ENCODE results near the gene RAC2.

RAC2 gene

DNA sequence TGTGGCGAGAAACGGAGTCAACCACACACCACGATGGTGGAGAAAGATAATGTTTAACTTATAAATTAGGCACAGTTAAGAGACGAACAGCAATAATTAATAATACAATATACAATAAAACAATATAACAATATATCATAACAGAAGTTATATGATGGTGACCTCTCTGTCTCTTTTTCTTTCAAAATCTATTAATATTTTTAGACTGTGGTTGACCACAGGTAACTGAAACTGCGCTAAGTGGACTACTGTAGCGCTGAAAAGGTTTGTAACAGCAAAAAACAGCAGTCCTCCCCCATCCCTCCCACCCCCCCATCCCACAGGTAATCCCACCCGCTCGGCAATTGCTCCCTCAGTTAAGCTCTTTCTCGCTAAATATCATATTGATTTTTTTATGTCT lies 28.2 kb downstream of the RAC2 start:
- DNase-seq = no peak

- DNase-seq = no peak
Observed at GRCh38 chr22:37214731-37215030, 29.4 kb downstream of the RAC2 start.

GRCh38 chr22:37213941-37214730 lies 29.9 kb downstream of the RAC2 start:
- no peak for DNase-seq

GRCh38 chr22:37213218-37213855 lies 30.7 kb downstream of the RAC2 start:
- no peak for DNase-seq

GRCh38 chr22:37212174-37212906 lies 31.7 kb downstream of the RAC2 start, which contains the start of gene SSTR3:
SSTR3 (minus strand) TSS chr22:37212477; CDS start chr22:37207803, 4,674 bp downstream.
- no peak for DNase-seq

- DNase-seq = no peak
Observed at GRCh38 chr22:37211866-37212173, 32.2 kb downstream of the RAC2 start.

DNA sequence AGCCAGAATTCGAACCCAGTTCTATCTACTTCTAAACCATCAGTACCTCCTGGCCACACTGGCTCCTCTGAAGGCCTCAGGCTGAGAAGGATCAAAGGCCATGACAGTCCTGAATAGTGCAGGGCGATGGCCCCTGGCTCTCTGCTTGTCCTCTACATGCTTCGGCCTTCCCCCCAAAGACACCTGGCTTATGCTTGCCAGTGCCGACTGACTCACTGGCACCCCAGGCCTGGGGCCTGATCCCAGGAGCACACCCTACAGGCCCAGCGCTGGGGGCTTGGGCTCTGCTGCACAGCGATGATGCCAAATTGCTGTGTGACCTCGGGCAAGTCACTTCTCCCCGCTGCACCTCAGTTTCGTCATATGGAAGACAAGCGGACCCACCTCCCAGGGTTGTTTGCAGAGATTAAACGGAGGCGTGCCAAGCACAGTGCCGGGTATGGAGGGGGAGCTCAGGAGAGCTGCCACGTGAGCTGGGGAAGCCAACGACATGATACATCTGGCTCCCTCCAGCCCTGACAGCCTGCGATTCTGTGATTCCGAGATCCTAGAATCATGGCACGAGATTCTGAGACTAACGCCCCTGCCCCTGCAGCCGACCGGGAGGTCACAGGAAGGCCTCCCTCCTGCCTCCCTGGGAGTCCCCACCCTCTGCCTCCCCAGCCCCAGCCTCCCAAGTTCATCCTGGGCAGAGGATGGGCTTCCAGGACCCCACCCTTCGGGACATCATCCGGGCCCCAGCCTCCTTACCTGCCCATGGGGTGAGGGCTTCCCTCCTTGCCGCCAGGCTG lies 32.8 kb downstream of the RAC2 start:
- DNase-seq = no peak

DNA sequence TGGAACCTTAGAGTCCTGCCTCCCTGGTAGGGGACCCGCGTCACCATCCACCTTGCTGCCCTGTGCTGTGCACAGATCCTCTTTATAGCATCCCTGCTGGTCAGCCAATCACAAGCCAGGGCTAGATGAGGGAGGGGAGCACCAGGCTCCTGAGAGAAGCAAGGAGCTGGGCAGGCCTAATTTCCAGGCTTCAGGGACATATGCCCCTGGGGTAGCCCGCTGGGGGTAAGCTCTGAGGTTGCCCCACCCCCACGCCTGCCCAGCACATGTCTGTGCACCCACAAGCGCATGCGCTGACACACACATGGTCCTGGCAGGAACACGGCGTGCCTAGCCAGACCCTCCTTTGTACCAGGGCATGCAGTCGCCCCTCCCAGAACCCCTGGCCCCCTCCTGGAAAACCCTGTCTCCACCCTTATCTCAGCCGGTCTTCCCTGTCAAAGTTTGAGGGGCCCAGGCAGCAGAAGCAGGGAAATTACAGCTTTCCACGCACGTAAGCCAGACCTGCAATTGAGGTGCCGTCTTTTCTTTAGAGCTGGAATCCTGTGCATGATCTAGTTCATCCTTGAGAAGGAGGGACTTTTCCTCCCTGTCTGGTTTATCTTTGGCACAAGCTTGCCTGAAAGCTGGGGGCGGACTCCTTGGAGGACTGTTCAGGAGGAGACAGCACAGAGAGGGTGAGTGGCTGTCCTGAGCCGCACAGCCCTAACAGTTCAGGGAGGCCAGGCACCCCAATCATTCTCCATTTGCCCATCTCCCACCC lies 33.8 kb downstream of the RAC2 start:
- no peak for DNase-seq

GRCh38 chr22:37209140-37209845 lies 34.8 kb downstream of the RAC2 start:
- DNase-seq = no peak

GRCh38 chr22:37208401-37209139 lies 35.5 kb downstream of the RAC2 start:
- no peak for DNase-seq

- no peak for DNase-seq
Observed at GRCh38 chr22:37207981-37208380, 36.1 kb downstream of the RAC2 start.

DNA sequence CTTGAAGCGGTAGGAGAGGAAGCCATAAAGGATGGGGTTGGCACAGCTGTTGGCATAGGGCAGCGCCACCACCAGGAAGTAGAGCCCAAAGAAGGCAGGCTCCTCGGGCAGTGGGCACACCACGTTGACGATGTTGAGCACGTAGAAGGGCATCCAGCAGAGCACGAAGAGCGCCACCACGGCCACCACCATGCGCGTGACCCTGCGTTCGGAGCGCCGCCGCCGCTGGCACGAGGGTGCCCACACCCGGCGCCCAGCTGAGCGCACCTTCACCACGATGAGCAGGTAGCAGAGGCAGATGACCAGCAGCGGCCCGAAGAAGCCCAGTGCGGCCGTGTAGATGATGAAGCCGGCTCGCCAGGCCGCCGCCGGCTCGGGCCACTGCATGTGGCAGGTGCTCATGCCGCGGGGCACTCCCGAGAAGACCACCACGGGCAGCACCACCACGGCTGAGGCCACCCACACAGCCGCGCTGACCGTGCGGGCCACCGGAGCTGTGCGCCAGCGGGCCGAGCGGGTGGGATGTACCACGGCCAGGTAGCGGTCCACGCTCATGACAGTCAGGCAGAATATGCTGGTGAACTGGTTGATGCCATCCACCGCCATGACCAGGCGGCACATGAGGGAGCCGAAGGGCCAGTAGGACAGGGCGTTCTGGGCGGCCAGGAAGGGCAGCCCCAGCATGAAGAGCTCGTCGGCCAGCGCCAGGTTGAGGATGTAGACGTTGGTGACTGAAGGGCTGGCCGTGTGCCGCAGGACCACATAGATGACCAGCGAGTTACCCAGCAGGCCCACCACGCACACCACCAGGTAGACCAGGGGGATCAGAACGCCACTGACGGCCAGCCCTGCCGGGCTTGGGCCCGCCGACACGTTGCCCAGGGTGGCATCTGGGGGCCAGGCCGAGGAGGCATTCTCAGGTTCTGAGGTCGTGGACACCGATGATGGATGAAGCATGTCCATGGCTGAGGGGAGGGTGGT lies 36.9 kb downstream of the RAC2 start:
- no peak for DNase-seq

- DNase-seq = no peak
Observed at GRCh38 chr22:37206118-37206840, 37.8 kb downstream of the RAC2 start.

GRCh38 chr22:37205046-37205445 lies 39.0 kb downstream of the RAC2 start:
- DNase-seq = no peak

DNA sequence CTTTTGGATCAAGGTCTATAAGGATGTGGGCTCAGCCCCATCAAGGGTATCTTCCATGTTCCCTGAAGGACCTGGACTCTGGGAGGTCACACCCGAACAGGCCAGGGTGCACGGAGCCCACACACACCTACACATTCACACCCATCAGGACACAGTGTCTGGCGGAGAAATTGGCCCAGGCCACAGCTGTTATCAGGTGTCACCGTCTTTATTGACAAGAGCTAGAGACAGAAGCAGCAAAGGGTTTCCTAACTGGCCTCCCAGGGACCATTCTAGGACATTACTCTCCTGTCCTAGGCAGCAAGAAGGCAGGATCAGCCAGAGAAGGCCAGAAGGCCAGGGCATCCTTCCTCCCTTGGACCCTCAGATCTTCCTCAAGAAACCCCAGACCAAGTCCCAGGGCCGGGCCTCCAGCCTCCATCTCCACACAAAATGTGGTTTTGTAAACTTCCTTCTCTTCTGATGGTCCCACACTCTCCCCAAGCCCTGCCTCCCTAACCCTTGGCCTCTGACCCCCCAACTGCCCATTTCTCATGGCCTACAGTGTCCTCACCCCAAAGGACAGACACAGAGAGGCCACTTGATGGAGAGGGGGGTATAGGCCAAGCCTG lies 39.9 kb downstream of the RAC2 start:
- no peak for DNase-seq

- no peak for DNase-seq
Observed at GRCh38 chr22:37203354-37204044, 40.6 kb downstream of the RAC2 start.

DNA sequence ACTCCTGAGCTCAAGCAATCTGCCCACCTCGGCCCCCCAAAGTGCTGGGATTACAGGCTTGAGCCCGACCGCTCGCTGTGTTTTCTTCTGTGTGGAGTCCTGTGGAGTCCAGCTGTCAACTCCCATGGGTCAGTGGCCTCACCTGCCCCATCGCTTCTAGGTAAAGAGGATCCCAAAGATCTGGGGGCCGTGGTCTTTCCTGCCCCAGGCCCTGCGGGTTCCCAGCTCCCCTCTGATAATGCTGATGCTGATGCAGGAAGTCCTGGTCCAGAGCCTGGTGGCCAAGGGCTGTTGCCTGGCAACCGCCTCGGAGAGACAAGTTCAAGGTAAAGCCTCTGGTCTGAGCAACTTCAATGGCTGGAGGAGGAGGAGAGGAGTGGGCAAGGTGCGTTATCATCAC lies 41.4 kb downstream of the RAC2 start:
- DNase-seq = no peak

DNA sequence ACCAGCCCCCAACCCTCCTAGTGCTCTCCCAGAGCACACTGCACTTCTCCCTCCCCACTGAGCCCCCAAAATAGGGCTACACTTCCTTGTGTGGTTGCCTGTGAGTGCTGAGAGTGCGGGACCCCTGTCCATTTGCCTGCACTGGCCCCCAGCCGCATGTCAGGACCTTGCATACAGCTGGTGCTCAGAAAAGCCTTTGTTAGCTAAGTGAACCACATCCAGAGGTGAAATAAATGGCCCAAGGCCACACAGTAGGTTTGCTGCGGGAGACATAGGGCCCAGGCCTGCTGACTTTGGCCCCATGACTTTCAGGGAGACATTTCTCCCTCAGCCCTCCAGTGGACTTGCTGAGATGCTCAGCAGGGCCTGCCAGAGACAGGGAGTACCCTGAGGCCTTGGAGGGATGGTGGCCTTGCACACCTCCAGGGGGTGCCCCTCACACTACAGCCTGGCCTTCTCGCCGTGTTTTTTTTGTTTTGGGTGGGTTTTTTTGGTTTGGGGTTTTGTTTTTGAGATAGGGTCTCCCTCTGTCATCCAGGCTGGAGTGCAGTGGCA lies 42.0 kb downstream of the RAC2 start:
- DNase-seq = no peak
